ENCODE measurements around the gene POLR2A.

GRCh38 chr17:7490144-7490543, 6.0 kb downstream of the POLR2A start:
- no peak for TF ChIP-seq CTCF (conservative IDR thresholded peaks at IDR 0.05; ENCODE audit: low read length)
- no peak for TF ChIP-seq EZH2phosphoT487 (IDR thresholded peaks at IDR 0.05; ENCODE audit: borderline replicate concordance)
